ENCODE results near the gene SPINK4. TPM values are rescaled to one million over a fixed set of nuclear protein-coding genes. Genes with fewer than 3 reads are reported as not detected.

Gene SPINK4
- total RNA-seq, 6 experiments from 2014 or later = not detected

- Histone ChIP-seq H3K27me3 (no peaks in the 10 kb centered on the region), H3K4me3 (no peak overlapping the region), H3K27ac (no peak overlapping the region), H3K36me3 (no peaks in the 10 kb centered on the region), H3K4me1 (no peaks in the 10 kb centered on the region), H3K9me3 (no peaks in the 10 kb centered on the region)
- DNase-seq = no peak
- TF ChIP-seq POLR2A (IDR thresholded peaks at IDR 0.05) (no peak), CTCF (IDR thresholded peaks at IDR 0.05) (no peak)
- WGBS (ENCODE audit: insufficient coverage, low coverage, low lambda C conversion rate, missing lambda C conversion rate) = 65% methylated on average over 5 of the region's 9 CpGs
- no peak for ATAC-seq
- intact Hi-C loops (cut with DNase I) = no loop called here
Measured at GRCh38 chr9:33234511-33235467, 5.2 kb upstream of the SPINK4 start.

DNA sequence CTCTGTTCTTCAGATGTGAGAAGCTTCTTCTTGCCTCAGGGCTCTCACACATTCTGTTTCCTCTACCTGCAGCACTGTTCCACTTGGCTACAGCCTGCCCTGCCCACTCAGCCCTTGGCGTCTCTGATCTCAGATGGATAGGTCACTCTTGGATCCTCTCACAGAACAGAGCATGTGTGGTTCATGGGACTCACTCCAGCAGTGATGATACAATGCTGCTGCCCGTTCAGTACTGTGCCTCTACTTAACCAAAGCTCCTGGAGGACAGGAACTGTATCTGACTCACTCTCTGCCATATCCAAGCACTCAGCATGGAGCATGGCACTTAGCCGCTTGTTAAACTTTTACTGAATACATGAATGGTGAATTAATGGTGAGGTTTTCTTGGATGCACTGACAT, 3.4 kb upstream of the SPINK4 start:
- H3K27me3 ChIP-seq = no peaks in the 10 kb centered on the region
- ATAC-seq (no peak), DNase-seq (no peak)
- no peaks in the 10 kb centered on the region for H3K36me3 ChIP-seq
- intact Hi-C loops (cut with DNase I) = no loop called here
- no peak for TF ChIP-seq CTCF (IDR thresholded peaks at IDR 0.05)
- no peak for TF ChIP-seq POLR2A (IDR thresholded peaks at IDR 0.05)
- no peak overlapping the region for H3K4me3 ChIP-seq
- H3K9me3 ChIP-seq = no peaks in the 10 kb centered on the region
- no peak overlapping the region for H3K27ac ChIP-seq
- no peaks in the 10 kb centered on the region for H3K4me1 ChIP-seq
- 66% methylated on average over 3 of the region's 3 CpGs for WGBS (ENCODE audit: insufficient coverage, low coverage, low lambda C conversion rate, missing lambda C conversion rate)

- ATAC-seq (no peak), DNase-seq (no peak)
- Histone ChIP-seq H3K27me3 (no peaks in the 10 kb centered on the region), H3K27ac (no peak overlapping the region), H3K4me1 (no peaks in the 10 kb centered on the region), H3K4me3 (no peak overlapping the region), H3K36me3 (no peaks in the 10 kb centered on the region), H3K9me3 (no peaks in the 10 kb centered on the region)
- intact Hi-C loops (cut with DNase I) = no loop called here
- 40% methylated on average over 1 of the region's 5 CpGs for WGBS (ENCODE audit: insufficient coverage, low coverage, low lambda C conversion rate, missing lambda C conversion rate)
- TF ChIP-seq CTCF (IDR thresholded peaks at IDR 0.05) (no peak), POLR2A (IDR thresholded peaks at IDR 0.05) (no peak)
Measured at GRCh38 chr9:33241298-33241697, 1.3 kb downstream of the SPINK4 start.

DNA sequence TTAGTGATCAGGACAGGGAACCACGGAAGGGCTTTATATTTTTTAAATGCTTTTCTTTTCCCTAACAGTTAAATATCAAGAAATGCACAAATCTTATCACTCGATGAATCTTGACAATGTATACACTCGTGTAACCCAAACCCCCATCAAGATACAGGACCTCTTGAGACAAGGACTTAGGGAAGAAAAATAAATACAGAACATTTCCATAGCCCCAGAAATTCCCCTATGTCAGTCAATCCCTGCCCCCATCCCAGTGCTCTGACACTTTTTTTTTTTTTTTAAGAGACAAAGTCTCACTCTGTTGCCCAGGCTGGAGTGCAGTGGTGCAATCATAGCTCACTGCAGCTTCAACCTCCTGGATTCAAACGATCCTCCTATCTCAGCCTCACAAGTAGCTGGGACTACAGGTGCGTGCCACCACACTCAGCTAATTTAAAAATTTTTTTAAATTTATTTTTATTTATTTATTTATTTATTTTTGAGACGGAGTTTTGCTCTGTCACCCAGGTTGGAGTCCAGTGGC, 2.7 kb downstream of the SPINK4 start:
- Histone ChIP-seq H3K27me3 (no peaks in the 10 kb centered on the region), H3K4me1 (no peaks in the 10 kb centered on the region), H3K27ac (no peak overlapping the region), H3K9me3 (no peaks in the 10 kb centered on the region), H3K36me3 (no peaks in the 10 kb centered on the region), H3K4me3 (no peak overlapping the region)
- no peak for ATAC-seq
- 61% methylated on average over 4 of the region's 6 CpGs for WGBS (ENCODE audit: insufficient coverage, low coverage, low lambda C conversion rate, missing lambda C conversion rate)
- DNase-seq = no peak
- intact Hi-C loops (cut with DNase I) = no loop called here
- no peak for TF ChIP-seq CTCF (IDR thresholded peaks at IDR 0.05)
- no peak for TF ChIP-seq POLR2A (IDR thresholded peaks at IDR 0.05)
